PC-3 (cell line): ENCODE measurements around the gene RTP5. TPM values are rescaled to one million over a fixed set of nuclear protein-coding genes. Genes with fewer than 3 reads are reported as not detected.

Source experiments
- ATAC-seq: fragments of 200-7000 bp; cut with Tn5 transposase; 2 replicates; pipeline ENCODE4 v1.9.1; 2020; ENCODE audit warnings: mild to moderate bottlenecking, moderate library complexity
- BruUV-seq: library from RNA; stranded (reverse); fragments of 400-500 nt; replicated peaks from 2 replicates; lab custom pipeline; 2021; lab: Mats Ljungman, UMichigan
- CTCF ChIA-PET: fragments of 300-600 bp; sonication (Branson Sonifier 250); formaldehyde crosslinking; loops from one replicate; lab custom pipeline; 2022; ENCODE audit warnings: antibody characterized with exemption; lab: Charles Lee
- POLR2A ChIA-PET: fragments of 300-600 bp; sonication (Branson Sonifier 250); formaldehyde crosslinking; loops from one replicate; lab custom pipeline; 2022; ENCODE audit warnings: antibody characterized with exemption; ENCODE audit not compliant: unreplicated experiment; lab: Charles Lee
- DNase-seq: peaks from one replicate; pipeline ENCODE4 v3.0.0-alpha.2; 2015
- H2AFZ ChIP-seq: fragments of 300-600 bp; sonication (generic); 2 replicates; pipeline ENCODE4 v1.6.0; 2016; ENCODE audit warnings: antibody characterized with exemption, low read length
- H3F3A ChIP-seq: fragments of 300-600 bp; sonication (generic); one replicate; pipeline ENCODE4 v1.6.0; 2017; ENCODE audit warnings: antibody characterized with exemption, low read length, control low read depth, mild to moderate bottlenecking; ENCODE audit not compliant: unreplicated experiment
- H3K27ac ChIP-seq: fragments of 300-600 bp; sonication (generic); 2 replicates; pipeline ENCODE4 v1.5.1; 2016; ENCODE audit warnings: mild to moderate bottlenecking, low read length
- H3K27me3 ChIP-seq: fragments of 300-600 bp; sonication (generic); 2 replicates; pipeline ENCODE4 v1.6.1; 2016; ENCODE audit warnings: low read length, mixed read lengths
- H3K36me3 ChIP-seq: fragments of 300-600 bp; sonication (generic); 2 replicates; pipeline ENCODE4 v1.6.1; 2016; ENCODE audit warnings: low read depth, mixed run types, low read length, mixed read lengths
- H3K4me1 ChIP-seq: fragments of 300-600 bp; sonication (generic); 2 replicates; pipeline ENCODE4 v1.5.1; 2016; ENCODE audit warnings: low read length; ENCODE audit not compliant: insufficient read depth
- H3K4me2 ChIP-seq: fragments of 300-600 bp; sonication (generic); 2 replicates; pipeline ENCODE4 v1.6.0; 2016; ENCODE audit warnings: low read length
- H3K4me3 ChIP-seq: fragments of 300-600 bp; sonication (generic); 2 replicates; pipeline ENCODE4 v1.5.1; 2016; ENCODE audit warnings: mild to moderate bottlenecking, low read length, mixed read lengths
- H3K79me2 ChIP-seq: fragments of 300-600 bp; sonication (generic); 2 replicates; pipeline ENCODE4 v1.6.1; 2017; ENCODE audit warnings: low read length, mixed read lengths
- H3K9ac ChIP-seq: fragments of 300-600 bp; sonication (generic); 2 replicates; pipeline ENCODE4 v1.6.0; 2016; ENCODE audit warnings: mild to moderate bottlenecking, low read length
- H3K9me2 ChIP-seq: fragments of 300-600 bp; sonication (generic); replicated peaks from 2 replicates; pipeline ENCODE4 v1.6.1; 2016; ENCODE audit warnings: mixed run types, low read length, mixed read lengths
- H3K9me3 ChIP-seq: fragments of 300-600 bp; sonication (generic); 2 replicates; pipeline ENCODE4 v1.6.1; 2016; ENCODE audit warnings: low read length, mixed read lengths
- H4K20me1 ChIP-seq: fragments of 300-600 bp; sonication (generic); 2 replicates; pipeline ENCODE4 v1.6.1; 2016; ENCODE audit warnings: low read length, mixed read lengths
- EZH2 ChIP-seq: fragments of 300-600 bp; sonication (generic); IDR thresholded peaks from one replicate; pipeline ENCODE4 v1.6.1; 2017; ENCODE audit warnings: antibody characterized with exemption, mild to moderate bottlenecking, low read length; ENCODE audit not compliant: unreplicated experiment
- EZH2phosphoT487 ChIP-seq: fragments of 300-600 bp; sonication (generic); IDR thresholded peaks from 2 replicates; pipeline ENCODE4 v1.6.1; 2018; ENCODE audit warnings: mild to moderate bottlenecking, antibody characterized with exemption, low read length, borderline replicate concordance
- intact Hi-C: fragments of 100-400 bp; cut with micrococcal nuclease; formaldehyde crosslinking; loops from 2 replicates; pipeline ENCODE4 v1.9.0; 2023
- total RNA-seq: library from RNA; depleted of rRNA; stranded (reverse); fragments of >200 nt; gene quantifications from 2 replicates; pipeline ENCODE4 v1.2.3, GENCODE V29; 2014
- TF ChIP-seq, protein P1 (sequence below): fragments of 300-600 bp; sonication (generic); conservative IDR thresholded peaks from 2 replicates; pipeline ENCODE4 v1.5.1; 2017; ENCODE audit warnings: antibody characterized with exemption, low read depth, mild to moderate bottlenecking, low read length

The RTP5 gene
- total RNA-seq, 1 experiment from 2014 or later = not detected

- Histone ChIP-seq H3K9ac (no peak overlapping the region), H3F3A (no peaks in the 10 kb centered on the region), H3K79me2 (no peaks in the 10 kb centered on the region), H4K20me1 (no peaks in the 10 kb centered on the region), H3K9me3 (no peaks in the 10 kb centered on the region), H3K9me2 (no peaks in the 10 kb centered on the region), H3K4me1 (peaks cover 19% of the 10 kb centered on the region), H3K4me3 (no peak overlapping the region), H3K36me3 (no peaks in the 10 kb centered on the region), H2AFZ (no peak overlapping the region), H3K27me3 (no peaks in the 10 kb centered on the region), H3K4me2 (no peak overlapping the region), H3K27ac (no peak overlapping the region)
- ATAC-seq (no peak), DNase-seq (no peak)
- BruUV-seq = no TSS peak
- no peak for TF ChIP-seq EZH2phosphoT487
- no peak for TF ChIP-seq EZH2
- TF ChIP-seq, protein P1, sequence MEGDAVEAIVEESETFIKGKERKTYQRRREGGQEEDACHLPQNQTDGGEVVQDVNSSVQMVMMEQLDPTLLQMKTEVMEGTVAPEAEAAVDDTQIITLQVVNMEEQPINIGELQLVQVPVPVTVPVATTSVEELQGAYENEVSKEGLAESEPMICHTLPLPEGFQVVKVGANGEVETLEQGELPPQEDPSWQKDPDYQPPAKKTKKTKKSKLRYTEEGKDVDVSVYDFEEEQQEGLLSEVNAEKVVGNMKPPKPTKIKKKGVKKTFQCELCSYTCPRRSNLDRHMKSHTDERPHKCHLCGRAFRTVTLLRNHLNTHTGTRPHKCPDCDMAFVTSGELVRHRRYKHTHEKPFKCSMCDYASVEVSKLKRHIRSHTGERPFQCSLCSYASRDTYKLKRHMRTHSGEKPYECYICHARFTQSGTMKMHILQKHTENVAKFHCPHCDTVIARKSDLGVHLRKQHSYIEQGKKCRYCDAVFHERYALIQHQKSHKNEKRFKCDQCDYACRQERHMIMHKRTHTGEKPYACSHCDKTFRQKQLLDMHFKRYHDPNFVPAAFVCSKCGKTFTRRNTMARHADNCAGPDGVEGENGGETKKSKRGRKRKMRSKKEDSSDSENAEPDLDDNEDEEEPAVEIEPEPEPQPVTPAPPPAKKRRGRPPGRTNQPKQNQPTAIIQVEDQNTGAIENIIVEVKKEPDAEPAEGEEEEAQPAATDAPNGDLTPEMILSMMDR = no peak
- intact Hi-C loops = no loop called here
- POLR2A ChIA-PET = no interaction called here
- CTCF ChIA-PET = no interaction called here
Observed at GRCh38 chr2:241884951-241885290, 15.4 kb downstream of the RTP5 start.

DNA sequence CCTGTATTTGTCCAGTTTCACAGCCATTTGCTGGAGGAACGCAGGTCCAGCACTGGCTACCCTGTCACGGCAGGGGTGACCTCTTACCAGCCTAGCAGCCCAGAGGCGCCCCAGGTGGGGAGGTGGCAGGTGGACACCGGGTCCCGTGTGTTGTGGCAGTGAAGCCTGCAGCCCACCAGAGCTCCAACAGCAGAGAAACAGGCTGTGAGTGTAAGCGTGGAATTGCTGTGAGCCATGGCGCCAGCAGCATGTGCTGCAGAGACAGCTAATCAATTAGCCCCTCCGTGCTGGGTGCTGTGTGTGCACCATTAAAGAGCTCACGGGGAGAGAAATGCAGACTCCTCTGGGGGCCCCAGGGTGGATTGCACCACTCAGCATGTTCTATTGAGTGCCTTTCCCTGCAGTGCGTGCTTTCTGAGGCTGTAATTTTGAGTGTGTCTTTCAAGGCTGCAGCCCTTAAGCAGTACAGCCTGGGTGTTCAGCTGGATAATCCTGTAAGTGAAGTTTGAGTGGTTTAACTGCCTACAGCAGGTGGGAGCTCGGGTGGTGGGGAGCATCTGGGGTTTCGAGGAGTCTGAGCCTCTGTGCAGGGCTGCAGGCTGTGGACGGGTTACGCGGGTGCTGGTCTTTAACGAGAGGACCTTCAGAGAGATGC, 15.9 kb downstream of the RTP5 start:
- no peaks in the 10 kb centered on the region for H3K9me3 ChIP-seq
- no peak overlapping the region for H3K4me3 ChIP-seq
- BruUV-seq = no TSS peak
- CTCF ChIA-PET = no interaction called here
- ATAC-seq = no peak
- no peak overlapping the region for H3K9ac ChIP-seq
- H3K36me3 ChIP-seq = no peaks in the 10 kb centered on the region
- DNase-seq = no peak
- POLR2A ChIA-PET = no interaction called here
- H3K4me1 ChIP-seq = peaks cover 19% of the 10 kb centered on the region
- no peaks in the 10 kb centered on the region for H3K9me2 ChIP-seq
- H3K4me2 ChIP-seq = no peak overlapping the region
- H3K79me2 ChIP-seq = no peaks in the 10 kb centered on the region
- no peak for TF ChIP-seq EZH2phosphoT487
- no peak for TF ChIP-seq EZH2
- TF ChIP-seq, protein P1 = no peak
- H3F3A ChIP-seq = no peaks in the 10 kb centered on the region
- no peaks in the 10 kb centered on the region for H4K20me1 ChIP-seq
- intact Hi-C loops = no loop called here
- H3K27ac ChIP-seq = no peak overlapping the region
- H2AFZ ChIP-seq = no peak overlapping the region
- no peaks in the 10 kb centered on the region for H3K27me3 ChIP-seq

GRCh38 chr2:241885946-241886643, 16.6 kb downstream of the RTP5 start:
- TF ChIP-seq, protein P1 = no peak
- no peak for TF ChIP-seq EZH2phosphoT487
- TF ChIP-seq EZH2 = no peak
- Histone ChIP-seq H3K36me3 (no peaks in the 10 kb centered on the region), H3K4me1 (peaks cover 14% of the 10 kb centered on the region), H4K20me1 (no peaks in the 10 kb centered on the region), H3K4me3 (no peak overlapping the region), H2AFZ (no peak overlapping the region), H3K4me2 (no peak overlapping the region), H3K27ac (no peak overlapping the region), H3K9ac (no peak overlapping the region), H3F3A (no peaks in the 10 kb centered on the region), H3K9me3 (no peaks in the 10 kb centered on the region), H3K79me2 (no peaks in the 10 kb centered on the region), H3K27me3 (no peaks in the 10 kb centered on the region), H3K9me2 (no peaks in the 10 kb centered on the region)
- intact Hi-C loops = no loop called here
- ATAC-seq (no peak), DNase-seq (no peak)
- no TSS peak for BruUV-seq
- ChIA-PET CTCF (no interaction called here), POLR2A (no interaction called here)
